Trophoblast cell (in vitro differentiated cells and primary cell): ENCODE measurements around the gene APOBEC3B.
A peak's percentile ranks its signal among the peaks of the same experiment; 100 is the strongest.

Experiments used
- DNase-seq, 2 donors: peaks; one replicate each; pipeline ENCODE4 v3.0.0-alpha.2; 2016
- H2AFZ ChIP-seq: 2 replicates; pipeline ENCODE4 v1.6.1; 2013; ENCODE audit warnings: low read length, moderate library complexity, mild to moderate bottlenecking; ENCODE audit not compliant: insufficient read depth, poor library complexity
- H2AK5ac ChIP-seq: 2 replicates; pipeline ENCODE4 v1.6.1; 2013; ENCODE audit warnings: mild to moderate bottlenecking, low read length
- H2BK120ac ChIP-seq: 2 replicates; pipeline ENCODE4 v1.6.1; 2013; ENCODE audit warnings: low read length, mild to moderate bottlenecking, moderate library complexity; ENCODE audit not compliant: insufficient read depth, poor library complexity
- H2BK12ac ChIP-seq: 2 replicates; pipeline ENCODE4 v1.6.1; 2013; ENCODE audit warnings: mild to moderate bottlenecking, low read length, moderate library complexity
- H2BK5ac ChIP-seq: 2 replicates; pipeline ENCODE4 v1.6.1; 2013; ENCODE audit warnings: low read length, low read depth, moderate library complexity, mild to moderate bottlenecking; ENCODE audit not compliant: poor library complexity
- H3K14ac ChIP-seq: 2 replicates; pipeline ENCODE4 v1.6.1; 2013; ENCODE audit warnings: mild to moderate bottlenecking, low read length
- H3K18ac ChIP-seq: 2 replicates; pipeline ENCODE4 v1.6.1; 2013; ENCODE audit warnings: mild to moderate bottlenecking, low read length
- H3K23ac ChIP-seq: 2 replicates; pipeline ENCODE4 v1.6.1; 2013; ENCODE audit warnings: low read length
- H3K27ac ChIP-seq: 2 replicates; pipeline ENCODE4 v1.5.1; 2013; ENCODE audit warnings: low read depth, mild to moderate bottlenecking, inconsistent platforms, low read length, moderate library complexity
- H3K27me3 ChIP-seq: 2 replicates; pipeline ENCODE4 v1.6.1; 2013; ENCODE audit warnings: inconsistent platforms, mild to moderate bottlenecking, low read length, moderate library complexity; ENCODE audit not compliant: insufficient read depth
- H3K36me3 ChIP-seq, 2 experiments: 1 replicate in 1 of 2; 2 replicates in 1 of 2; pipeline ENCODE4 v1.6.1; 2013; ENCODE audit warnings: low read length in 2 of 2, mild to moderate bottlenecking in 2 of 2, moderate library complexity in 1 of 2; ENCODE audit not compliant: insufficient read depth in 2 of 2, control insufficient read depth in 1 of 2
- H3K4ac ChIP-seq: 2 replicates; pipeline ENCODE4 v1.6.1; 2013; ENCODE audit warnings: low read depth, mild to moderate bottlenecking, low read length, moderate library complexity
- H3K4me1 ChIP-seq, 2 experiments: 1 replicate in 1 of 2; 2 replicates in 1 of 2; pipeline ENCODE4 v1.6.1; 2013; ENCODE audit warnings: low read length in 2 of 2, mild to moderate bottlenecking in 2 of 2, moderate library complexity in 1 of 2; ENCODE audit not compliant: insufficient read depth in 2 of 2, control insufficient read depth in 1 of 2
- H3K4me2 ChIP-seq: 2 replicates; pipeline ENCODE4 v1.6.1; 2013; ENCODE audit warnings: inconsistent platforms, mild to moderate bottlenecking, low read length, moderate library complexity
- H3K4me3 ChIP-seq: 2 replicates; pipeline ENCODE4 v1.5.1; 2013; ENCODE audit warnings: mild to moderate bottlenecking, low read depth, low read length, inconsistent platforms
- H3K79me1 ChIP-seq: one replicate; pipeline ENCODE4 v1.6.1; 2013; ENCODE audit warnings: low read length
- H3K79me2 ChIP-seq: 2 replicates; pipeline ENCODE4 v1.6.1; 2013; ENCODE audit warnings: low read length, mild to moderate bottlenecking; ENCODE audit not compliant: control insufficient read depth, insufficient read depth, poor library complexity
- H3K9ac ChIP-seq: 2 replicates; pipeline ENCODE4 v1.6.1; 2013; ENCODE audit warnings: mild to moderate bottlenecking, low read length
- H3K9me3 ChIP-seq: 2 replicates; pipeline ENCODE4 v1.6.1; 2013; ENCODE audit warnings: low read depth, mild to moderate bottlenecking, control low read depth, inconsistent platforms, low read length; ENCODE audit not compliant: insufficient read depth
- H4K12ac ChIP-seq: 2 replicates; pipeline ENCODE4 v1.6.1; 2013; ENCODE audit warnings: low read depth, mild to moderate bottlenecking, low read length, moderate library complexity
- H4K8ac ChIP-seq: 2 replicates; pipeline ENCODE4 v1.6.1; 2013; ENCODE audit warnings: low read depth, mild to moderate bottlenecking, low read length, moderate library complexity
- H4K91ac ChIP-seq: one replicate; pipeline ENCODE4 v1.6.1; 2013; ENCODE audit warnings: low read depth, mild to moderate bottlenecking, low read length, moderate library complexity
- WGBS: extraction: QIAGEN DNeasy Blood & Tissue Kit; methylation state at CpG from one replicate; pipeline ENCODE4 v1.1.7; 2013; ENCODE audit warnings: missing lambda C conversion rate; ENCODE audit not compliant: insufficient read length, insufficient coverage; ENCODE audit errors: extremely low coverage; 5-methylcytosine and 5-hydroxymethylcytosine counted together

Gene APOBEC3B

GRCh38 chr22:38937036-38937435 is 45.1 kb upstream of the APOBEC3B start:
- H3K36me3 ChIP-seq = no peaks in the 10 kb centered on the region
- H2AFZ ChIP-seq = no peak overlapping the region
- no peak overlapping the region for H3K4ac ChIP-seq
- WGBS = no CpG with 5 or more reads among the region's 4 CpGs
- no peak overlapping the region for H4K12ac ChIP-seq
- peaks cover 4% of the 10 kb centered on the region for H3K9me3 ChIP-seq
- DNase-seq = no peak
- no peak overlapping the region for H4K8ac ChIP-seq
- no peak overlapping the region for H3K9ac ChIP-seq
- no peak overlapping the region for H2BK120ac ChIP-seq
- no peak overlapping the region for H2AK5ac ChIP-seq
- no peak overlapping the region for H3K14ac ChIP-seq
- no peak overlapping the region for H3K4me3 ChIP-seq
- H2BK12ac ChIP-seq = no peak overlapping the region
- no peaks in the 10 kb centered on the region for H3K27me3 ChIP-seq
- no peak overlapping the region for H3K4me2 ChIP-seq
- H3K23ac ChIP-seq = no peak overlapping the region
- H4K91ac ChIP-seq = no peak overlapping the region
- no peaks in the 10 kb centered on the region for H3K4me1 ChIP-seq
- no peaks in the 10 kb centered on the region for H3K79me2 ChIP-seq
- H2BK5ac ChIP-seq = no peak overlapping the region
- H3K18ac ChIP-seq = no peak overlapping the region
- no peaks in the 10 kb centered on the region for H3K79me1 ChIP-seq
- H3K27ac ChIP-seq = no peak overlapping the region

DNA sequence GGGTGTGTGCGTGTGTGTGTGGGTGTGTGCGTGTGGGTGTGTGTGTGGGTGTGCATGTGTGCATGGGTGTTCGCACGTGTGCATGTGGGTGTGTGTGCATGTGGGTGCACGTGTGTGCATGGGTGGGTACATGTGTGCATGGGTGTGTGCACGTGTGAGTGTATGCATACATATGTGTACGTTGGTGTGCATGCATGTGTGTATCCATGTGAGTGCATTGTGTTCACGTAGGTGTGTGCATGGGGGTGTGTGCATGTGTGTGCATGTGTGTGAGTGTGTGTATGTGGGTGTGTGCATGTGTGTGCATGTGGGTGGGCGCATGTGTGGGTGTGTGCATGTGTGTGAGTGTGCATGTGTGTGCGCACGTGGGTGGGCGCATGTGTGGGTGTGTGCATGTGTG is 44.6 kb upstream of the APOBEC3B start:
- Histone ChIP-seq H4K12ac (no peak overlapping the region), H3K27me3 (no peaks in the 10 kb centered on the region), H3K4me2 (no peak overlapping the region), H3K9me3 (peaks cover 4% of the 10 kb centered on the region), H3K27ac (no peak overlapping the region), H2BK120ac (no peak overlapping the region), H4K8ac (no peak overlapping the region), H3K4me1 (no peaks in the 10 kb centered on the region), H3K79me2 (no peaks in the 10 kb centered on the region), H3K23ac (no peak overlapping the region), H3K9ac (no peak overlapping the region), H3K79me1 (no peaks in the 10 kb centered on the region), H3K14ac (no peak overlapping the region), H3K4me3 (peak overlapping the region; percentile 19), H2AFZ (no peak overlapping the region), H2AK5ac (no peak overlapping the region), H2BK5ac (no peak overlapping the region), H2BK12ac (no peak overlapping the region), H3K18ac (no peak overlapping the region), H3K4ac (no peak overlapping the region), H3K36me3 (no peaks in the 10 kb centered on the region), H4K91ac (no peak overlapping the region)
- WGBS = no CpG with 5 or more reads among the region's 12 CpGs
- DNase-seq = no peak

GRCh38 chr22:38938221-38938620 is 43.9 kb upstream of the APOBEC3B start:
- no peak for DNase-seq
- Histone ChIP-seq H3K27me3 (no peaks in the 10 kb centered on the region), H3K23ac (no peak overlapping the region), H3K79me1 (no peaks in the 10 kb centered on the region), H3K14ac (no peak overlapping the region), H3K79me2 (no peaks in the 10 kb centered on the region), H4K12ac (no peak overlapping the region), H3K9ac (no peak overlapping the region), H3K36me3 (no peaks in the 10 kb centered on the region), H3K27ac (no peak overlapping the region), H3K9me3 (peaks cover 4% of the 10 kb centered on the region), H2BK5ac (no peak overlapping the region), H3K4me1 (no peaks in the 10 kb centered on the region), H3K4ac (no peak overlapping the region), H2BK120ac (no peak overlapping the region), H4K8ac (no peak overlapping the region), H3K18ac (no peak overlapping the region), H2BK12ac (no peak overlapping the region), H2AK5ac (no peak overlapping the region), H3K4me2 (no peak overlapping the region), H3K4me3 (no peak overlapping the region), H4K91ac (no peak overlapping the region), H2AFZ (no peak overlapping the region)
- WGBS = no CpG with 5 or more reads among the region's 11 CpGs

DNA sequence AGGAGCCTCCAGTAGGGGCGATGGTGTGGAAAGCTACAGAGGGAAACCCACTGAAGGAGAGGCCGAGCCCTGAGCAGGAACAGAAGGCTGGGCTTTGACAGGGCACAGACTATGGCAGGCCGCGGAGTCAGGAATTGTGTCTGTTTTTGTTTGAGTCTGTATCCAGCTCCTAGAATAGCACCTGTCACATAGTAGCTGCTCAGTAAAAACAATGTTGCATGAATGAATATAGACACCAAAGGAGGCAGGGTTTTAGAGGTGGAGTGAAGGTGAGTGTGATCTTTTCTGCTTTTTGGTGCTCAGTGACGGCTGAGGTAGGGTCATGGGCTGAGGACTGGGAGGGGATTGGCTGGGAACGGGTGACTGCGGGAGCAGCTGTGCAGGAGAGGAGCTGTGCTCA is 43.2 kb upstream of the APOBEC3B start:
- Histone ChIP-seq H4K12ac (no peak overlapping the region), H3K79me1 (no peaks in the 10 kb centered on the region), H3K18ac (no peak overlapping the region), H2AK5ac (no peak overlapping the region), H3K9ac (no peak overlapping the region), H3K36me3 (no peaks in the 10 kb centered on the region), H2BK120ac (no peak overlapping the region), H3K14ac (no peak overlapping the region), H3K23ac (no peak overlapping the region), H2AFZ (no peak overlapping the region), H3K4me2 (no peak overlapping the region), H3K4ac (no peak overlapping the region), H3K79me2 (no peaks in the 10 kb centered on the region), H3K27me3 (no peaks in the 10 kb centered on the region), H4K8ac (no peak overlapping the region), H3K27ac (no peak overlapping the region), H3K9me3 (peaks cover 4% of the 10 kb centered on the region), H3K4me3 (no peak overlapping the region), H3K4me1 (no peaks in the 10 kb centered on the region), H2BK12ac (no peak overlapping the region), H2BK5ac (no peak overlapping the region), H4K91ac (no peak overlapping the region)
- WGBS = no CpG with 5 or more reads among the region's 7 CpGs
- DNase-seq = no peak
